ENCODE results near the gene KAT6B. TPM values are rescaled to one million over a fixed set of nuclear protein-coding genes. Genes with fewer than 3 reads are reported as not detected.
"Not testable (repeated sequence)": the region's sequence is repeated elsewhere in the genome, so short reads cannot be mapped to it uniquely, and the experiment has no call there.

The KAT6B gene
- total RNA-seq, 4 donors from 2014 or later = 50.0 to 75.8 (median 57.5) TPM

DNA sequence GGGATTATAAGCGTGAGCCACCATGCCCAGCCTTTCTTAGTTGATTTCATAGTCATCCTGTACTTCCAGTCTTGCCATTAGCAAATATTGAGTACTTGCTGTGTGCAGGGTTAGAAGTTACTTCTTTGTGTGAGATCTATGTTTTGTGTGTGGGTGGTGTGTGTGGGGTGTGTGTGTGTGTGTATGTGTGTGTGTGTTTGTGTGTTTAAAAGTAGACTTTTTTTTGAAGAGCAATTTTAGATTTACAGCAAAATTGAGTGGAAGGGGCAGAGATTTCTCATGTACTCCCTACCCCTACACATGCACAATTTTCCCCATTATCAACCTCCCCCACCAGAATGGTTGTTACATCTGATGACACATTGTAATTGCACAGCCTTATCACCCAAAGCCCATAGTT is 48.2 kb downstream of the KAT6B start:
- TF ChIP-seq, protein P1, sequence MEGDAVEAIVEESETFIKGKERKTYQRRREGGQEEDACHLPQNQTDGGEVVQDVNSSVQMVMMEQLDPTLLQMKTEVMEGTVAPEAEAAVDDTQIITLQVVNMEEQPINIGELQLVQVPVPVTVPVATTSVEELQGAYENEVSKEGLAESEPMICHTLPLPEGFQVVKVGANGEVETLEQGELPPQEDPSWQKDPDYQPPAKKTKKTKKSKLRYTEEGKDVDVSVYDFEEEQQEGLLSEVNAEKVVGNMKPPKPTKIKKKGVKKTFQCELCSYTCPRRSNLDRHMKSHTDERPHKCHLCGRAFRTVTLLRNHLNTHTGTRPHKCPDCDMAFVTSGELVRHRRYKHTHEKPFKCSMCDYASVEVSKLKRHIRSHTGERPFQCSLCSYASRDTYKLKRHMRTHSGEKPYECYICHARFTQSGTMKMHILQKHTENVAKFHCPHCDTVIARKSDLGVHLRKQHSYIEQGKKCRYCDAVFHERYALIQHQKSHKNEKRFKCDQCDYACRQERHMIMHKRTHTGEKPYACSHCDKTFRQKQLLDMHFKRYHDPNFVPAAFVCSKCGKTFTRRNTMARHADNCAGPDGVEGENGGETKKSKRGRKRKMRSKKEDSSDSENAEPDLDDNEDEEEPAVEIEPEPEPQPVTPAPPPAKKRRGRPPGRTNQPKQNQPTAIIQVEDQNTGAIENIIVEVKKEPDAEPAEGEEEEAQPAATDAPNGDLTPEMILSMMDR (IDR thresholded peaks at IDR 0.05) = no peak
- intact Hi-C loops (cut with DNase I) = no loop called here
- Histone ChIP-seq H3K27ac (replicated peaks in 1 of 4) (no peak overlapping the region), H3K27me3 (no peaks in the 10 kb centered on the region), H3K9me3 (no peaks in the 10 kb centered on the region), H3K4me3 (no peak overlapping the region), H3K4me1 (peaks cover 20 to 57% (median 46%) of the 10 kb centered on the region in 4 donors), H3K36me3 (no peaks in the 10 kb centered on the region)
- 100% methylated on average over 1 of the region's 1 CpG for WGBS
- no peak for DNase-seq (ENCODE audit: extremely low spot score)

DNA sequence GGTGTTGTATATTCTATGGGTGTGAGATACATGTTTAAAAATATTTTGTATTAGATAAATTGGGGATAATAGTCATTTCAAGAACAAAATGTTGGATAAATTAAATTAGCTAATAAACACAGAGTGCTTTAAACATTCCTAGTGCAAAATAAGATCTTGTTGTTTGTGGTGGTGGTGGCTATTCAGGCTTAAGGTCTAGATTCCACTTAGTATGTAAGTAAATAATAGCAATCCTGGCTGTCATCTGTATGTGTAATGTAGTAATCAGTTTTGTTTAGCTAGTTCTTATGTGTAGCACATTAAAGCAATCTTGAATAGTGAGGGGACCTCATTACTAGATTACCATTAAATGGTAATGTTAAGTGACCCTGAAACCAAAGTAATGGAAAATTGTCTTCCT is 48.7 kb downstream of the KAT6B start:
- Histone ChIP-seq H3K36me3 (no peaks in the 10 kb centered on the region), H3K27ac (replicated peaks in 1 of 4) (no peak overlapping the region), H3K9me3 (no peaks in the 10 kb centered on the region), H3K4me3 (no peak overlapping the region), H3K4me1 (peaks cover 20 to 57% (median 46%) of the 10 kb centered on the region in 4 donors), H3K27me3 (no peaks in the 10 kb centered on the region)
- intact Hi-C loops (cut with DNase I) = no loop called here
- TF ChIP-seq, protein P1 (IDR thresholded peaks at IDR 0.05) = no peak
- TF ChIP-seq EP300 (IDR thresholded peaks at IDR 0.05) (no peak), POLR2AphosphoS5 (IDR thresholded peaks at IDR 0.05) (no peak), POLR2A (IDR thresholded peaks at IDR 0.05; ENCODE audit: low read depth) (no peak)
- no peak for DNase-seq (ENCODE audit: extremely low spot score)

GRCh38 chr10:74875966-74876365 is 49.6 kb downstream of the KAT6B start:
- intact Hi-C loops (cut with DNase I) = no loop called here
- Histone ChIP-seq H3K27ac (replicated peaks in 1 of 4) (no peak overlapping the region), H3K4me3 (no peak overlapping the region), H3K4me1 (peaks cover 20 to 57% (median 46%) of the 10 kb centered on the region in 4 donors), H3K36me3 (no peaks in the 10 kb centered on the region), H3K27me3 (no peaks in the 10 kb centered on the region), H3K9me3 (no peaks in the 10 kb centered on the region)
- DNase-seq (ENCODE audit: extremely low spot score) = no peak
- TF ChIP-seq, protein P1 (IDR thresholded peaks at IDR 0.05) = no peak
- TF ChIP-seq POLR2AphosphoS5 (IDR thresholded peaks at IDR 0.05) = no peak
- TF ChIP-seq POLR2A (IDR thresholded peaks at IDR 0.05; ENCODE audit: low read depth) = no peak
- no peak for TF ChIP-seq EP300 (IDR thresholded peaks at IDR 0.05)
- WGBS = 50% methylated on average over 1 of the region's 1 CpG

DNA sequence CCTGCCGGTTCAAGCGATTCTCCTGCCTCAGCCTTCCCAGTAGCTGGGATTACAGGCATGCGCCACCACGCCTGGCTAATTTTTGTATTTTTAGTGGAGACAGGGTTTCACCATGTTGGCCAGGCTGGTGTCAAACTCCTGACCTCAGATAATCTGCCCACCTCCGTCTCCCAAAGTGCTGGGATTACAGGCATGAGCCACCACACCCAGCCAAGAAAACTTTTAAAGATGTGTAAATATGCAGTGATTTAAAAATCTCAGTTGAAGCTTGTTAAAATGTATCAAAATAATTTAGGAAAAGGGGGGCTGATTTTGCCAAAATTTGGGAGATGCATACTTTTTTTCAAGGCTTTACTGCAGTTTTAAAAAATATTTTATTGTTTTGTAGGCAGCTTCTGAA is 50.7 kb downstream of the KAT6B start:
- H3K36me3 ChIP-seq; H3K4me3 ChIP-seq; intact Hi-C loops (cut with DNase I); DNase-seq (ENCODE audit: extremely low spot score); H3K27me3 ChIP-seq; H3K9me3 ChIP-seq; H3K27ac ChIP-seq (replicated peaks in 1 of 4): not testable (repeated sequence)
- H3K4me1 ChIP-seq = peaks cover 20 to 67% (median 52%) of the 10 kb centered on the region in 4 donors
- WGBS = 89% methylated on average over 5 of the region's 5 CpGs

- Histone ChIP-seq H3K27ac (replicated peaks in 1 of 4) (no peak overlapping the region), H3K4me1 (peaks cover 20 to 75% (median 58%) of the 10 kb centered on the region in 4 donors), H3K9me3 (no peaks in the 10 kb centered on the region), H3K27me3 (no peaks in the 10 kb centered on the region), H3K36me3 (no peaks in the 10 kb centered on the region), H3K4me3 (no peak overlapping the region)
- TF ChIP-seq EP300 (IDR thresholded peaks at IDR 0.05) (no peak), POLR2A (IDR thresholded peaks at IDR 0.05; ENCODE audit: low read depth) (no peak), POLR2AphosphoS5 (IDR thresholded peaks at IDR 0.05) (no peak)
- TF ChIP-seq, protein P1 (IDR thresholded peaks at IDR 0.05) = no peak
- intact Hi-C loops (cut with DNase I) = no loop called here
- DNase-seq (ENCODE audit: extremely low spot score) = no peak
These were observed 51.5 kb downstream of the KAT6B start for GRCh38 chr10:74877898-74878297.
